IMR-90 (cell line): ENCODE measurements around the gene RBKS. TPM values are rescaled to one million over a fixed set of nuclear protein-coding genes. Genes with fewer than 3 reads are reported as not detected.

Experiments used
- ATAC-seq: fragments of 200-7000 bp; cut with Tn5 transposase; 2 replicates; pipeline ENCODE4 v1.9.1; 2020; ENCODE audit warnings: low read depth, mild to moderate bottlenecking, moderate library complexity
- BruUV-seq: library from RNA; stranded (reverse); fragments of 400-500 nt; replicated peaks from 2 replicates; lab custom pipeline; 2021; lab: Mats Ljungman, UMichigan
- CTCF ChIA-PET: fragments of 300-600 bp; formaldehyde crosslinking; extraction: SDS; loops from one replicate; lab custom pipeline; 2021; ENCODE audit warnings: antibody characterized with exemption; lab: Yijun Ruan, JAX
- POLR2A ChIA-PET: fragments of 300-600 bp; sonication (Branson Sonifier 250); formaldehyde crosslinking; loops from one replicate; lab custom pipeline; 2022; ENCODE audit warnings: antibody characterized with exemption; ENCODE audit not compliant: unreplicated experiment; lab: Charles Lee
- DNase-seq: peaks from one replicate; pipeline ENCODE4 v3.0.0; 2013
- H2AFZ ChIP-seq: replicated peaks from 2 replicates; pipeline ENCODE3; 2013; ENCODE audit warnings: low read length, mild to moderate bottlenecking; ENCODE audit not compliant: poor library complexity
- H2AK5ac ChIP-seq: 2 replicates; pipeline ENCODE4 v1.6.1; 2013; ENCODE audit warnings: low read depth, low read length, inconsistent platforms
- H2AK9ac ChIP-seq: replicated peaks from 2 replicates; pipeline ENCODE3; 2013; ENCODE audit warnings: mild to moderate bottlenecking, low read depth, low read length, moderate library complexity; ENCODE audit not compliant: poor library complexity
- H2BK120ac ChIP-seq: 2 replicates; pipeline ENCODE4 v1.6.1; 2013; ENCODE audit warnings: low read depth, low read length, inconsistent platforms
- H2BK15ac ChIP-seq: 3 replicates; pipeline ENCODE4 v1.6.1; 2013; ENCODE audit warnings: low read depth, low read length, inconsistent platforms
- H2BK20ac ChIP-seq: 2 replicates; pipeline ENCODE4 v1.6.1; 2013; ENCODE audit warnings: low read depth, mild to moderate bottlenecking, inconsistent platforms, low read length, moderate library complexity
- H2BK5ac ChIP-seq: 2 replicates; pipeline ENCODE4 v1.6.1; 2013; ENCODE audit warnings: mild to moderate bottlenecking, low read depth, low read length, inconsistent platforms; ENCODE audit not compliant: poor library complexity, severe bottlenecking
- H3K14ac ChIP-seq: replicated peaks from 2 replicates; pipeline ENCODE4 v1.6.1; 2013; ENCODE audit warnings: low read depth, low read length, inconsistent platforms
- H3K18ac ChIP-seq: 2 replicates; pipeline ENCODE4 v1.6.1; 2013; ENCODE audit warnings: low read depth, low read length, control low read depth
- H3K23ac ChIP-seq: 2 replicates; pipeline ENCODE4 v1.6.1; 2013; ENCODE audit warnings: low read depth, low read length, inconsistent platforms
- H3K27ac ChIP-seq: 2 replicates; pipeline ENCODE4 v1.5.1; 2013; ENCODE audit warnings: mild to moderate bottlenecking, control low read depth, low read length; ENCODE audit not compliant: insufficient read depth
- H3K27me3 ChIP-seq: 2 replicates; pipeline ENCODE4 v1.6.1; 2013; ENCODE audit warnings: low read length; ENCODE audit not compliant: control insufficient read depth, insufficient read depth
- H3K36me3 ChIP-seq: 2 replicates; pipeline ENCODE4 v1.6.1; 2013; ENCODE audit warnings: low read length, mixed read lengths; ENCODE audit not compliant: control insufficient read depth, insufficient read depth
- H3K4ac ChIP-seq: 2 replicates; pipeline ENCODE4 v1.6.1; 2013; ENCODE audit warnings: low read depth, low read length, inconsistent platforms
- H3K4me1 ChIP-seq: 2 replicates; pipeline ENCODE4 v1.6.1; 2013; ENCODE audit warnings: low read length, mixed read lengths; ENCODE audit not compliant: control insufficient read depth, insufficient read depth
- H3K4me2 ChIP-seq: 2 replicates; pipeline ENCODE4 v1.6.1; 2013; ENCODE audit warnings: low read depth, mild to moderate bottlenecking, control low read depth, low read length, moderate library complexity
- H3K4me3 ChIP-seq: 2 replicates; pipeline ENCODE4 v1.5.1; 2013; ENCODE audit warnings: low read depth, mild to moderate bottlenecking, control low read depth, low read length, moderate library complexity; ENCODE audit not compliant: insufficient read depth
- H3K56ac ChIP-seq: 2 replicates; pipeline ENCODE4 v1.6.1; 2013; ENCODE audit warnings: low read length, inconsistent platforms; ENCODE audit not compliant: insufficient read depth; ENCODE audit errors: extremely low read depth
- H3K79me1 ChIP-seq, 2 experiments: 2 replicates each; pipeline ENCODE4 v1.6.1; 2013; ENCODE audit warnings: low read length in 2 of 2, inconsistent platforms in 1 of 2, low read depth in 1 of 2
- H3K9ac ChIP-seq: 2 replicates; pipeline ENCODE4 v1.6.1; 2013; ENCODE audit warnings: low read depth, low read length, control low read depth
- H3K9me1 ChIP-seq: 2 replicates; pipeline ENCODE4 v1.6.1; 2013; ENCODE audit warnings: low read length, inconsistent platforms; ENCODE audit not compliant: insufficient read depth
- H3K9me3 ChIP-seq: 2 replicates; pipeline ENCODE4 v1.6.1; 2013; ENCODE audit warnings: low read length; ENCODE audit not compliant: control insufficient read depth, insufficient read depth
- H4K20me1 ChIP-seq: 2 replicates; pipeline ENCODE4 v1.6.1; 2013; ENCODE audit warnings: low read length, inconsistent platforms; ENCODE audit not compliant: insufficient read depth
- H4K5ac ChIP-seq: 2 replicates; pipeline ENCODE4 v1.6.1; 2013; ENCODE audit warnings: mild to moderate bottlenecking, low read depth, low read length, control low read depth
- H4K8ac ChIP-seq, 2 experiments: 2 replicates each; pipeline ENCODE4 v1.6.1; 2013; ENCODE audit warnings: low read depth in 2 of 2, low read length in 2 of 2, control low read depth in 1 of 2, inconsistent platforms in 1 of 2
- H4K91ac ChIP-seq: 2 replicates; pipeline ENCODE4 v1.6.1; 2013; ENCODE audit warnings: low read depth, low read length, inconsistent platforms; ENCODE audit not compliant: insufficient read depth
- BHLHE40 ChIP-seq: fragments of 150-350 bp; IDR thresholded peaks from 2 replicates; pipeline ENCODE4 v1.6.1; 2016; ENCODE audit warnings: mild to moderate bottlenecking, low read depth, low read length
- CHD1 ChIP-seq: IDR thresholded peaks from 2 replicates; pipeline ENCODE4 v1.6.1; 2012; ENCODE audit warnings: low read depth, low read length, improper control_type of control experiment
- ELK1 ChIP-seq: fragments of 150-350 bp; IDR thresholded peaks from 2 replicates; pipeline ENCODE4 v1.6.1; 2016; ENCODE audit warnings: low read depth, mild to moderate bottlenecking, low read length, moderate library complexity, borderline replicate concordance
- FOS ChIP-seq: fragments of 150-350 bp; IDR thresholded peaks from 2 replicates; pipeline ENCODE4 v1.6.1; 2016; ENCODE audit warnings: low read depth, low read length
- MAFK ChIP-seq: IDR thresholded peaks from 2 replicates; pipeline ENCODE4 v1.6.1; 2012; ENCODE audit warnings: low read depth, low read length, improper control_type of control experiment
- MAZ ChIP-seq: IDR thresholded peaks from 2 replicates; pipeline ENCODE4 v1.6.1; 2012; ENCODE audit warnings: low read depth, mild to moderate bottlenecking, low read length, improper control_type of control experiment, moderate library complexity, borderline replicate concordance
- MXI1 ChIP-seq: IDR thresholded peaks from 2 replicates; pipeline ENCODE4 v1.6.1; 2012; ENCODE audit warnings: low read depth, mild to moderate bottlenecking, low read length, moderate library complexity, borderline replicate concordance
- NFE2L2 ChIP-seq: fragments of 150-350 bp; IDR thresholded peaks from 2 replicates; pipeline ENCODE4 v1.6.1; 2016; ENCODE audit warnings: low read depth, mild to moderate bottlenecking, low read length
- POLR2A ChIP-seq: IDR thresholded peaks from 2 replicates; pipeline ENCODE4 v1.6.1; 2012; ENCODE audit warnings: mild to moderate bottlenecking, low read depth, low read length
- RAD21 ChIP-seq: IDR thresholded peaks from 2 replicates; pipeline ENCODE4 v1.6.1; 2012; ENCODE audit warnings: low read length, improper control_type of control experiment
- RCOR1 ChIP-seq: IDR thresholded peaks from 2 replicates; pipeline ENCODE4 v1.6.1; 2012; ENCODE audit warnings: mild to moderate bottlenecking, low read length, improper control_type of control experiment; ENCODE audit not compliant: insufficient replicate concordance
- RFX5 ChIP-seq: IDR thresholded peaks from 2 replicates; pipeline ENCODE4 v1.8.0; 2012; ENCODE audit warnings: low read depth, mild to moderate bottlenecking, low read length, moderate library complexity
- SMC3 ChIP-seq: fragments of 150-350 bp; IDR thresholded peaks from 2 replicates; pipeline ENCODE4 v1.6.1; 2016; ENCODE audit warnings: low read depth, mild to moderate bottlenecking, antibody characterized with exemption, low read length, moderate library complexity
- WGBS, 2 experiments: methylation state at CpG; one replicate each; pipeline versions ENCODE4 v1.1.5 to v1.1.7; 2013; ENCODE audit warnings: missing lambda C conversion rate in 2 of 2; ENCODE audit not compliant: insufficient read length in 1 of 2; ENCODE audit errors: extremely low coverage in 2 of 2; 5-methylcytosine and 5-hydroxymethylcytosine counted together
- dilution Hi-C: fragments of 300-500 bp; cut with HindIII; formaldehyde crosslinking; loops from one replicate; pipeline ENCODE4 v1.14.3; 2018; ENCODE audit warnings: low sequenced_read_pairs; ENCODE audit not compliant: unreplicated experiment
- in situ Hi-C: fragments of 300-500 bp; cut with MboI; formaldehyde crosslinking; loops from 3 replicates; pipeline ENCODE4 v1.14.3; 2019; ENCODE audit warnings: low sequenced_read_pairs, inconsistent platforms, mixed read lengths
- intact Hi-C: fragments of 100-400 bp; cut with micrococcal nuclease; formaldehyde crosslinking; loops from 2 replicates; pipeline ENCODE4 v1.10.0; 2022
- polyA plus RNA-seq, 3 experiments: library from polyadenylated mRNA; depleted of rRNA; stranded (reverse); fragments of >200 nt; gene quantifications; 2 replicates each; pipeline ENCODE4 v1.2.3, GENCODE V29; 2012; ENCODE audit warnings: low replicate concordance in 1 of 3
- total RNA-seq: library from RNA; depleted of rRNA; stranded (reverse); fragments of >200 nt; gene quantifications from 2 replicates; pipeline ENCODE4 v1.2.3, GENCODE V29; 2012
- TF ChIP-seq, protein P1 (sequence below): conservative IDR thresholded peaks from 2 replicates; pipeline ENCODE4 v1.5.1; 2012; ENCODE audit warnings: mild to moderate bottlenecking, low read depth, low read length, improper control_type of control experiment
- TF ChIP-seq, protein P2 (sequence below): fragments of 150-350 bp; IDR thresholded peaks from 2 replicates; pipeline ENCODE4 v1.6.1; 2017; ENCODE audit warnings: mild to moderate bottlenecking, antibody characterized with exemption, low read length, low read depth

RBKS gene
- total and polyA plus RNA-seq, 2 of the 4 experiments (the other 2 are of a cell fraction) = 1.1 to 1.4 TPM

- Histone ChIP-seq H2AFZ (no peak overlapping the region), H4K91ac (no peak overlapping the region), H3K14ac (no peak overlapping the region), H2BK15ac (no peak overlapping the region), H3K9me3 (no peaks in the 10 kb centered on the region), H2BK120ac (no peak overlapping the region), H4K5ac (no peak overlapping the region), H3K4ac (no peak overlapping the region), H4K20me1 (no peaks in the 10 kb centered on the region), H3K56ac (no peak overlapping the region), H3K4me2 (no peak overlapping the region), H3K9ac (no peak overlapping the region), H3K18ac (no peak overlapping the region), H3K9me1 (peaks cover 8% of the 10 kb centered on the region; the same call in 1 of the 2 replicates), H3K79me1 (no peaks in the 10 kb centered on the region), H2AK5ac (no peak overlapping the region; the same call in 1 of the 2 replicates), H3K27ac (no peak overlapping the region), H2BK5ac (no peak overlapping the region), H2AK9ac (no peak overlapping the region), H4K8ac (no peak overlapping the region), H3K4me3 (no peak overlapping the region), H3K27me3 (no peaks in the 10 kb centered on the region), H2BK20ac (no peak overlapping the region), H3K36me3 (no peaks in the 10 kb centered on the region), H3K23ac (no peak overlapping the region), H3K4me1 (peaks cover 7% of the 10 kb centered on the region)
- DNase-seq = no peak
- no CpG with 5 or more reads among the region's 1 CpG for WGBS, 2 experiments
- intact Hi-C loops = no loop called here
- in situ Hi-C loops = no loop called here
- ChIA-PET CTCF (interaction anchor here (0.6 kb wide), 1 partner anchor 912 kb away, joined by 3 read pairs; no protein-coding TSS in a partner anchor), POLR2A (interaction anchor here (0.6 kb wide), 1 partner anchor 28 kb away, joined by 4 read pairs; no protein-coding TSS in a partner anchor)
- ATAC-seq = no peak
- dilution Hi-C loops = no loop called here
- no peak for TF ChIP-seq BHLHE40
- no peak for TF ChIP-seq ELK1
- TF ChIP-seq RAD21 = no peak
- TF ChIP-seq MAFK = no peak
- no peak for TF ChIP-seq RCOR1
- TF ChIP-seq CHD1 = no peak
- TF ChIP-seq, protein P1, sequence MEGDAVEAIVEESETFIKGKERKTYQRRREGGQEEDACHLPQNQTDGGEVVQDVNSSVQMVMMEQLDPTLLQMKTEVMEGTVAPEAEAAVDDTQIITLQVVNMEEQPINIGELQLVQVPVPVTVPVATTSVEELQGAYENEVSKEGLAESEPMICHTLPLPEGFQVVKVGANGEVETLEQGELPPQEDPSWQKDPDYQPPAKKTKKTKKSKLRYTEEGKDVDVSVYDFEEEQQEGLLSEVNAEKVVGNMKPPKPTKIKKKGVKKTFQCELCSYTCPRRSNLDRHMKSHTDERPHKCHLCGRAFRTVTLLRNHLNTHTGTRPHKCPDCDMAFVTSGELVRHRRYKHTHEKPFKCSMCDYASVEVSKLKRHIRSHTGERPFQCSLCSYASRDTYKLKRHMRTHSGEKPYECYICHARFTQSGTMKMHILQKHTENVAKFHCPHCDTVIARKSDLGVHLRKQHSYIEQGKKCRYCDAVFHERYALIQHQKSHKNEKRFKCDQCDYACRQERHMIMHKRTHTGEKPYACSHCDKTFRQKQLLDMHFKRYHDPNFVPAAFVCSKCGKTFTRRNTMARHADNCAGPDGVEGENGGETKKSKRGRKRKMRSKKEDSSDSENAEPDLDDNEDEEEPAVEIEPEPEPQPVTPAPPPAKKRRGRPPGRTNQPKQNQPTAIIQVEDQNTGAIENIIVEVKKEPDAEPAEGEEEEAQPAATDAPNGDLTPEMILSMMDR = no peak
- TF ChIP-seq NFE2L2 = no peak
- no peak for TF ChIP-seq MXI1
- TF ChIP-seq MAZ = no peak
- no peak for TF ChIP-seq SMC3
- no peak for TF ChIP-seq FOS
- no peak for TF ChIP-seq RFX5
- no peak for TF ChIP-seq POLR2A
- TF ChIP-seq, protein P2, sequence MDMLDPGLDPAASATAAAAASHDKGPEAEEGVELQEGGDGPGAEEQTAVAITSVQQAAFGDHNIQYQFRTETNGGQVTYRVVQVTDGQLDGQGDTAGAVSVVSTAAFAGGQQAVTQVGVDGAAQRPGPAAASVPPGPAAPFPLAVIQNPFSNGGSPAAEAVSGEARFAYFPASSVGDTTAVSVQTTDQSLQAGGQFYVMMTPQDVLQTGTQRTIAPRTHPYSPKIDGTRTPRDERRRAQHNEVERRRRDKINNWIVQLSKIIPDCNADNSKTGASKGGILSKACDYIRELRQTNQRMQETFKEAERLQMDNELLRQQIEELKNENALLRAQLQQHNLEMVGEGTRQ = no peak
- BruUV-seq = no TSS peak
Observed at GRCh38 chr2:27814758-27815157, 75.4 kb downstream of the RBKS start.
